HCT116 (cell line): Measurements from ENCODE around the gene MSI2. TPM values are rescaled to one million over a fixed set of nuclear protein-coding genes. Genes with fewer than 3 reads are reported as not detected.

Experiments
- ATAC-seq: fragments of 200-7000 bp; cut with Tn5 transposase; 2 replicates; pipeline ENCODE4 v1.9.1; 2020; ENCODE audit warnings: mild to moderate bottlenecking, moderate library complexity
- BruUV-seq: library from RNA; stranded (reverse); fragments of 400-500 nt; replicated peaks from 2 replicates; lab custom pipeline; 2021; lab: Mats Ljungman, UMichigan
- CTCF ChIA-PET: fragments of 300-600 bp; sonication (Branson Sonifier 250); formaldehyde crosslinking; loops from one replicate; lab custom pipeline; 2021; ENCODE audit warnings: antibody characterized with exemption; lab: Charles Lee
- POLR2A ChIA-PET: fragments of 300-600, 350-600 bp; sonication (Branson Sonifier 250); formaldehyde crosslinking; loops from one replicate; lab custom pipeline; 2021; ENCODE audit warnings: antibody characterized with exemption; lab: Charles Lee
- RAD21 ChIA-PET, 2 experiments: fragments of 300-600 bp; sonication (Branson Sonifier 250); formaldehyde crosslinking; loops; one replicate each; lab custom pipeline; 2023; ENCODE audit warnings: low total read pairs in 2 of 2; ENCODE audit not compliant: uncharacterized antibody in 2 of 2, unreplicated experiment in 2 of 2, low non-redundant PET in 1 of 2; lab: Charles Lee
- DNase-seq: peaks from one replicate; pipeline ENCODE4 v3.0.0-alpha.2; 2010; ENCODE audit warnings: low read depth, low spot score
- H2AFZ ChIP-seq: fragments of 200-600 bp; shearing (Covaris generic), sonication (generic); 2 replicates; pipeline ENCODE4 v1.6.1; 2017; ENCODE audit warnings: low read depth, mixed run types, mixed read lengths, antibody characterized with exemption, low read length; ENCODE audit not compliant: poor library complexity, severe bottlenecking
- H3K27ac ChIP-seq: 2 replicates; pipeline ENCODE4 v1.5.1; 2012; ENCODE audit warnings: low read depth, low read length
- H3K27me3 ChIP-seq: fragments of 200-600 bp; sonication (generic); 2 replicates; pipeline ENCODE4 v1.6.1; 2016; ENCODE audit warnings: mixed run types, low read length, mixed read lengths; ENCODE audit not compliant: insufficient read depth
- H3K36me3 ChIP-seq, 2 experiments: fragments of 200-500 bp in 1 of 2; fragments of 200-600 bp in 1 of 2; sonication (Bioruptor generic) in 1 of 2; sonication (generic) in 1 of 2; 2 replicates each; pipeline versions ENCODE4 v1.5.1 to v1.6.1; 2014 to 2016; ENCODE audit warnings: low read length in 2 of 2, inconsistent platforms in 1 of 2, mixed read lengths in 1 of 2, mixed run types in 1 of 2; ENCODE audit not compliant: insufficient read depth in 2 of 2, control insufficient read depth in 1 of 2
- H3K4me1 ChIP-seq, 2 experiments: fragments of 200-600 bp in 1 of 2; sonication (generic) in 1 of 2; 2 replicates each; pipeline versions ENCODE4 v1.5.1 to v1.6.1; 2012 to 2017; ENCODE audit warnings: low read length in 2 of 2, inconsistent platforms in 1 of 2, mild to moderate bottlenecking in 1 of 2, mixed read lengths in 1 of 2, mixed run types in 1 of 2, moderate library complexity in 1 of 2; ENCODE audit not compliant: insufficient read depth in 2 of 2, control insufficient read depth in 1 of 2
- H3K4me2 ChIP-seq: fragments of 200-600 bp; sonication (generic); 2 replicates; pipeline ENCODE4 v1.6.1; 2017; ENCODE audit warnings: mixed run types, low read length, mixed read lengths
- H3K4me3 ChIP-seq, 2 experiments: fragments of 200-600 bp in 1 of 2; sonication (generic) in 1 of 2; replicated peaks in 1 of 2; 2 replicates each; pipeline ENCODE4 v1.5.1; 2011 to 2016; ENCODE audit warnings: low read length in 2 of 2, control low read depth in 1 of 2, low read depth in 1 of 2, mild to moderate bottlenecking in 1 of 2, mixed read lengths in 1 of 2, mixed run types in 1 of 2
- H3K79me2 ChIP-seq: fragments of 200-600 bp; sonication (generic); 2 replicates; pipeline ENCODE4 v1.6.1; 2017; ENCODE audit warnings: mild to moderate bottlenecking, mixed run types, low read length, moderate library complexity, mixed read lengths; ENCODE audit not compliant: insufficient read depth
- H3K9ac ChIP-seq: fragments of 200-600 bp; sonication (generic); 2 replicates; pipeline ENCODE4 v1.6.1; 2016; ENCODE audit warnings: low read length, mixed read lengths
- H3K9me2 ChIP-seq: fragments of 200-600 bp; sonication (generic), shearing (Covaris generic); 2 replicates; pipeline ENCODE4 v1.6.1; 2017; ENCODE audit warnings: mixed run types, mild to moderate bottlenecking, moderate library complexity; ENCODE audit not compliant: insufficient read depth
- H3K9me3 ChIP-seq, 2 experiments: fragments of 200-500 bp in 1 of 2; fragments of 200-600 bp in 1 of 2; sonication (Bioruptor generic) in 1 of 2; sonication (generic) in 1 of 2; 2 replicates each; pipeline ENCODE4 v1.6.1; 2014 to 2017; ENCODE audit warnings: low read length in 2 of 2, mixed read lengths in 2 of 2, inconsistent platforms in 1 of 2, low read depth in 1 of 2, mild to moderate bottlenecking in 1 of 2, mixed run types in 1 of 2, moderate library complexity in 1 of 2; ENCODE audit not compliant: control insufficient read depth in 1 of 2, insufficient read depth in 1 of 2
- H4K20me1 ChIP-seq: fragments of 200-600 bp; sonication (generic), shearing (Covaris generic); 2 replicates; pipeline ENCODE4 v1.6.1; 2017; ENCODE audit warnings: mixed run types, mild to moderate bottlenecking, moderate library complexity; ENCODE audit not compliant: insufficient read depth
- CBX3 ChIP-seq: IDR thresholded peaks from 2 replicates; pipeline ENCODE4 v1.6.1; 2012; ENCODE audit warnings: low read depth
- ELF1 ChIP-seq: IDR thresholded peaks from 2 replicates; pipeline ENCODE4 v1.6.1; 2012; ENCODE audit warnings: low read depth, borderline replicate concordance
- RAD21 ChIP-seq: IDR thresholded peaks from 2 replicates; pipeline ENCODE4 v1.6.1; 2012; ENCODE audit warnings: low read depth, mild to moderate bottlenecking
- ZFX ChIP-seq: fragments of 450-650 bp; IDR thresholded peaks from 2 replicates; pipeline ENCODE4 v1.6.1; 2017
- intact Hi-C: fragments of 100-400 bp; cut with micrococcal nuclease; formaldehyde crosslinking; loops from 2 replicates; pipeline ENCODE4 v1.10.0; 2022
- total RNA-seq: library from RNA; stranded (reverse); gene quantifications from one replicate; pipeline ENCODE4 v1.2.1, GENCODE V29; 2021; ENCODE audit not compliant: unreplicated experiment

MSI2 gene
- total RNA-seq, 1 experiment from 2014 or later = 137 TPM

- POLR2A ChIA-PET = interaction anchor here (1.5 kb wide), 1 partner anchor 13 kb away, joined by 4 read pairs; no protein-coding TSS in a partner anchor
- CTCF ChIA-PET = no interaction called here
- Histone ChIP-seq H3K9ac (no peak overlapping the region), H3K9me2 (no peaks in the 10 kb centered on the region), H3K9me3 (peaks cover 0 to 7% of the 10 kb centered on the region in 2 experiments; a peak in 1 of 4 replicates), H3K36me3 (peaks cover 2 to 5% of the 10 kb centered on the region in 2 experiments; a peak in 2 of 4 replicates), H3K4me1 (no peaks in the 10 kb centered on the region), H2AFZ (no peak overlapping the region), H3K27ac (no peak overlapping the region), H3K27me3 (no peaks in the 10 kb centered on the region), H4K20me1 (no peaks in the 10 kb centered on the region), H3K4me2 (no peak overlapping the region), H3K4me3 (no peak overlapping the region), H3K79me2 (no peaks in the 10 kb centered on the region)
- ATAC-seq (no peak), DNase-seq (no peak)
- intact Hi-C loops = no loop called here
- no TSS peak for BruUV-seq
- TF ChIP-seq ELF1 = no peak
- peak; percentile 76; the same call in 1 of the 2 replicates for TF ChIP-seq CBX3
- RAD21 ChIA-PET = interaction anchor here in 1 of 2 experiments (0.5 kb wide), 1 partner anchor 37 kb away, joined by 3 read pairs; no protein-coding TSS in a partner anchor
Measured at GRCh38 chr17:57617218-57617617, 360.9 kb downstream of the MSI2 start.

- no TSS peak for BruUV-seq
- Histone ChIP-seq H3K9me2 (no peaks in the 10 kb centered on the region), H4K20me1 (no peaks in the 10 kb centered on the region), H3K4me1 (peaks cover 2 to 7% of the 10 kb centered on the region in 2 experiments; a peak in 1 of 4 replicates), H3K27ac (no peak overlapping the region), H2AFZ (no peak overlapping the region), H3K4me3 (no peak overlapping the region), H3K27me3 (no peaks in the 10 kb centered on the region), H3K79me2 (no peaks in the 10 kb centered on the region), H3K36me3 (peaks cover 2 to 5% of the 10 kb centered on the region in 2 experiments; a peak in 2 of 4 replicates), H3K9me3 (peaks cover 0 to 7% of the 10 kb centered on the region in 2 experiments; a peak in 1 of 4 replicates), H3K4me2 (no peak overlapping the region), H3K9ac (no peak overlapping the region)
- TF ChIP-seq RAD21 (no peak), ZFX (no peak)
- ChIA-PET CTCF (interaction anchor here (1.4 kb wide), 1 partner anchor 22 kb away, joined by 5 read pairs; no protein-coding TSS in a partner anchor), RAD21 (no interaction called here), POLR2A (no interaction called here)
- ATAC-seq (no peak), DNase-seq (no peak)
- intact Hi-C loops = no loop called here
Measured at GRCh38 chr17:57619061-57619937, 363.0 kb downstream of the MSI2 start.
